Measurements from ENCODE around the gene GMDS.

The GMDS gene

GRCh38 chr6:1593958-1594314, 651.5 kb downstream of the GMDS start:
- no peak for DNase-seq

- no peak for DNase-seq
Measured at GRCh38 chr6:1593286-1593957, 652.0 kb downstream of the GMDS start.

GRCh38 chr6:1592852-1593251, 652.6 kb downstream of the GMDS start:
- no peak for DNase-seq

DNA sequence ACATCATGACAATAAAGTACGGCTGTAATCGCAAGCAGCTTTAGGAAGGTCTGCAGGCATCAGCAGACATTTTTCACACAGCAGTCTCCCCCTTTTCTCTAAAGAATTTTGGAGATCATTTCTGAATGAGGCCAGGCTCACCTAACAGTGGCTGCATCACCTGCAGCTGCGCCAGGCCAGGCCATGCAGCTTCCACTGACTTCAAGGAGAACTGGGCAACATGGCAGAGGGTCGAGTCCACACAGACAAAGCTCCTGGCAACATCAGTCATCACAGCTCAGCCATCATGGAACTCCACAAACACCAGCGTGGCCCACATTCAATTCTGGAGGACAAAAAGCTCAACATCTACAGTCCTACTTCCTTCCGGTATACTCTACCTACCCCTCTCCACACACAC, 653.5 kb downstream of the GMDS start:
- DNase-seq: no peak

- DNase-seq: no peak
Measured at GRCh38 chr6:1591243-1591642, 654.2 kb downstream of the GMDS start.

- no peak for DNase-seq
Measured at GRCh38 chr6:1590580-1590979, 654.8 kb downstream of the GMDS start.

DNA sequence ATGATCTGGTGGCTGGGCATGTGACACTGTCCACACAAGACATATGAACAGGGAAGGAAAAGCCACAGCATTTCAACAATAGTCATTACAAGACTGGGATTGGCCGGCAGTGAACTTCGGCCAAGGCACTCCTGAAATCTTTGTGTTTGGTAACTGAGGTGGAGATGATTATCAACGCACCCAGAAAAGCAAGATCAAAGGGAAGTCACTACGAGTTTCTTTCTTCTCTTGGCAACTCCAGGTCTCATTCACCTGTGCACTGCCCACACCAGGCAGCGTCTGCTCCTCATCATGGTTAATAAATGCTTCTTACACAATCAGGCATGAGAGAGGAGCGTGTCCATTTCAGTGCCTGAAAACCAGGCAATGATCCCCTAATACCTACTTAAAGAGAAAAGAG, 656.2 kb downstream of the GMDS start:
- no peak for DNase-seq

DNA sequence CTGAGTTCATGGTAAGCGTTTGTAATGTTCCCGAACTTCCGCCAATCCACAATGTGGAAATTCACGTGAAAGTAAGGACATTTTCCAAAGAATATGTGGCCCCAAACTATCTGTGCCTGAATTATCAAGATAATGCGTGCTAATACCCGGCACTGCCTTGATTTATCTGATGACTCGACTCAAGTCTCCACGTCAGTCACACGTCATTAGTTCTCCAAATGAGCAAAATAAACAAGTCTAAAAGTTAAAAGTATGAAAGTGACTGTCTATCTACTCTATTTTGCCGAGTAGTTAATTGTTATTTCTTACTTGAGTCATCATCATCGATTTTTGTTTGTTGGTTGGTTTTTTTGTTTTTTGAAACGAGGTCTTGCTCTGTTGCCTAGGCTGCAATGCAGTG, 657.4 kb downstream of the GMDS start:
- DNase-seq: no peak

DNA sequence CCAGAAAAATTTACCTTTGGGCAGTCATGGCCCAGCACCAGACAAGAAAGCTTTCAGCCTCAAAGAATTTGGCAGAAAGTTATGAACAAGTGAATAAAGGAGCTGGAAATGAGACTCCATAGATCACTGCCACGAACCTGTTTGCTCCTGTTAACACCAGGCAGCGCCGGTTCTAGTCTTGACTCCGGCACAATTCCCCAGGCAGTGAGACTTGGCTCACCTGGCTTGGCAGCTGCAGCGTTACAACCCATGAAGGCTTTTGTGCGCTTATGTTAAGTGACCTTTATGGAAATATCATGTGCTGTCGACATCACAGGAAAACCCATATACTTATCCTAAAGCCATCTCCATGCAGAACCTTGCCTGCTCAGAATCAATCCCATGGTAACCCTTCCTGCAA, 657.9 kb downstream of the GMDS start:
- DNase-seq: no peak

GRCh38 chr6:1586861-1587450, 658.4 kb downstream of the GMDS start:
- DNase-seq: no peak

DNA sequence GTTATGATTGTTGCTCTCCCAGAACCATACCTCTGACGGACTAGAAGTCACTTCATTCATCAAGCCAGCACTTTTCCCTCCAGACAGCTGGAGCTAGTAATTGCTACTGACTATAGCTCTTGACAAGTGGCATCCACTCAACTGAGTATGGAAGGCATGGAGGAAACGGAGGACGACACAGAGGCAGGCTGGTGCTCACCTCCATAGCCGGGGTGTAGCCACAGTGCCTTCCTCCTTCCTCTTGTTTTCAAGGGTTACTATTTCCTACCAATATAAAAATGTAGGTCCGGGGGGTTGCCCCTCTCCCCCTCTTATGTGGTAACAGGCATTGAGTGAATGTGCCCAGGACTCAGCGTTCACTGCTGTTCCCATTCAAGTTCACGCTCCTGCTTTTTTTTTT, 659.1 kb downstream of the GMDS start:
- DNase-seq: no peak

DNA sequence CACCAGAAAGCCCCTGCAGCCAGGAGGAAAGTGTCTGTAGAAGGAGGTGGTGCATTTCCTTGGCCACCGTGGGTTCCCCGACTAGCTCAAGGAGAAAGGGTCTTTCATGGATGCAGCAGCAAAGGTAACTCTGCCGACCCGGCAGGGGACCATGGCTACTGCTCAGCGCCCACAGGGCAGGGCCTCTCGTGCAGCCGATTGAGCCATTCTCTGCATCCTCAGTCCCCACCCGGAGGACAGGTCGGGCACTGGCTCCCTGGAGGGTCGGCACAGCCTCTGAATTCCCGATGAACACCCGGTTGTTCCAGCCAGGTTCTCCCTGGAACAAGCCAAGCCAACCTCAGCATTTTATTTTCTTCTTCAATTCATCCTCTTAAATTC, 659.7 kb downstream of the GMDS start:
- DNase-seq: no peak

DNA sequence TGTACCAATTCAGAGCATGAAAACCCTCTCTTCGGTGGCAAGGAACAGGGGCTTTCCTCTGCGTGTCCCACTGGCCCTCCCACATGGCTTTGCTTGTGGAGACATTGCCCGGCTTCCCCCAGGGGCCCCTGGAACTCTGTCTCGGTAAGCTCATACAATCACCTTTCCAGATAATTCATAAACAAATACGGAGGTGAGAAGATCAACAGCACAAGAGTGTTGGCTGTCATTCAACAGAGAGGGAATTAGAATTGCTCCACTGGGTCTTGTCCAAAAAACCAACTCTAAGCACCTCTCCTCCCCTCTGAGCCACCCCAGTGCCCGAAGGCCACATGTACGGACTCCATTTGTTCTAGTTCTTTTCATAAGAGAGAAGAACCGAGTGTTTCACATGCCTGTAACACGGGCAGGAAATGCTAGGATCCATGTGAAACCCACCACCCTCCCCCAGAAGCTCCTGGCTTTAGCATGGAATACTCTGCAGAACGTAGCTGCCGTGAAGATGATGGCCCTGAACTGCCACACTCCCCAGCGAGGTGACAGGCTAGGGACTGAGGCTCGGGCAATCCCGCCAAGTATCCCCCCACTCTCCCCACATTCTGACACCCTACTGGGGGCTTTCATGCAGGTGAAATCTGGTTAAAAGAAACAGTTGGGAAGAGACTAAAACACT, 660.3 kb downstream of the GMDS start:
- DNase-seq: no peak

DNA sequence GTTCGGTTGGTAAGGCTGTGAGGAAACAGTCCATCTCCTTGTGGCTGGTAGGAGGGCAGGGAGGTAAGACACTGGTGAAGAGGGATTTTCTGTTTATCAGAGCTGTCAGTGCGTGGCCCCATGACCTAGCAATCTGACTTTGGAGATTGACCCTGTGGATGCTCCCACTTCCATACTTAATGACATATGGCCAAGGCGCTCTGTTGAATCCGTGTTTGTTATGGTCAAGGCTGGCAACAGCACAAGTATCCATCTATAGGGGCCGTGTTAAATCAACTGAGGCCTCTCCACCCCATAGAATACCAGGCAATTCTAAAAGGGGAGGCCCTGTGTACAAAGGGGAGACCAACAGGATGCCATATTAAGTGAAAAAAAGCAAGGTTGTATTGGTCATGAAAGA, 661.3 kb downstream of the GMDS start:
- no peak for DNase-seq

- no peak for DNase-seq
Measured at GRCh38 chr6:1581120-1581991, 664.0 kb downstream of the GMDS start.

- no peak for DNase-seq
Measured at GRCh38 chr6:1580585-1580984, 664.8 kb downstream of the GMDS start.

GRCh38 chr6:1580109-1580508, 665.3 kb downstream of the GMDS start:
- no peak for DNase-seq

GRCh38 chr6:1579096-1579495, 666.3 kb downstream of the GMDS start:
- no peak for DNase-seq

DNA sequence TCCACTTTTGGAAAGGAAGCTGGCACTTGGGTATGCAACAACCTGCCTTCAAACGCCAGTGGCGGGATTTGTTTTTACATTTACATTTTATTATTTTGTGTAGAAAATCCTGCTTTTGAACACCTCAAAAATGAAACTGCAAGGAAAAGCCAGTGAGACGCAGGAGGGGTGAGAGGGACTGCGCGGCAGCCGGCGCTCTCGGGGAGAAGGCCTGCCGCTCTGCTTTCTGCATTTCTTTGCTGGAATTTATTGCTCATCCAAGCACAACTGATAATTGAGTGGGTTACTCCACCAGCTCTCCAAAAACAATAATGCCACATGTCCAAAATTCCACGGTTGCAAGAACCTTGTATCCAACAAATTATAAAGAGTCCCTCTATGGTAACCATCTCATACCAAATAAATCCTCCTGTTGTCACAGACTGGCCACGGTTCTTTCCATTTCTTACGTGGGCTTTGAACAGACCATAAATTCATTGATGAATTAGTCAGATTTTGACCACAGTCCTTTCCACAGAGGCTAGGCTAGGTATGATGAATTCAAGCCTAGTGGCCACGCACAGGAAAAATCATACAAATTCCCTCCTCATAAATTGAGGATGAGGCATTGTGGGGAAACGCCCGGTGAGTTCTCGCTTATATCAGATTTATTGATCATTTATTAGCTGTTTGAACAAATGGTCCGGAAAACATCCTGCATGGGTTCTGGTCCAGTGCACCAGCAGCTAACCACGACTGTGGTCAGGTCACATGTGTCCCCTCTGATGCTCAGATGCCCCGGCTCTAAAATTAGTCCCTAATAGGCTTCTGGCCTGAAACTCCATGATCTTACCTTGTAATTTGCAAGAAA, 667.3 kb downstream of the GMDS start:
- DNase-seq: no peak

DNA sequence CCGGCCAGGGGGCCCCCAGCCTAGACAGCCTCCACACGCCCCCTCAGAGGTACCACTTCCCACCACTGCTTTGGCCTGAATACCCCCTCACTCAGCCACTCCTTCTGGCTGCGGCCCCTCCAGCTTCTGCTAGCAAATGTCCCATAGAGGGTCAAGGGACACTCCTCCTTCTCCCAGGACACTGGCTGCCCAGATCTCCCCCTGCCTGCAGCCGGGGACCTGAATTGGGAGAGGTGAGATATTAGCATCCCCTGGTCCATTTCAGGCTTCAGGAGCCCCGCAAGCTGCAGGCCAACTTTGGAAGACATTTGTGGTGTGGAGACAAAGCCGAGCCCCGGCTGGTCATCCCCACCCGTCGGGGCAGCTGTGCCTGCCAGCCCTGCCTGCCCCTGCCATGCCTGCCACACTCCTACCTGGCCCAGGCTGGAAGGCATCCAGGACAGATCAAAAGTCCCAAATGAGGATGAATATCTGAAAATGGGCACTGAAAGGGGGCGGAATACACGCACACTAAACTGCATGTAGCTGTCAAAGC, 668.2 kb downstream of the GMDS start:
- DNase-seq: no peak

GRCh38 chr6:1576711-1577110, 668.7 kb downstream of the GMDS start:
- no peak for DNase-seq

GRCh38 chr6:1576166-1576565, 669.2 kb downstream of the GMDS start:
- DNase-seq: no peak

All from SIG-M5 (cell line).